ENCODE data around the gene SSBP4. TPM values are rescaled to one million over a fixed set of nuclear protein-coding genes. Genes with fewer than 3 reads are reported as not detected.
A peak's percentile ranks its signal among the peaks of the same experiment; 100 is the strongest.

SSBP4 gene
- total and polyA plus RNA-seq, 9 of the 15 experiments (the other 6 are each of a cell fraction or from before 2014, with no cell fraction given), result 1.1 to 189 (median 39.0) TPM

GRCh38 chr19:18433015-18433691 is 14.0 kb downstream of the SSBP4 start (continued):
- TF ChIP-seq ZNF395 (CRISPR knock-in tag; IDR thresholded peaks at IDR 0.05) (peak; percentile 79; the same call in 1 of the 2 replicates), RBBP5 (IDR thresholded peaks at IDR 0.05; ENCODE audit: borderline replicate concordance, insufficient read depth, low read length, poor library complexity, severe bottlenecking) (peak; percentile 28), MAX (CRISPR knock-in tag; IDR thresholded peaks at IDR 0.05) (peak; percentile 90), KAT7 (CRISPR knock-in tag; IDR thresholded peaks at IDR 0.05; ENCODE audit: borderline replicate concordance) (0 out of 2 replicates have a peak, but pooled peaks have one; percentile 39), ID3 (CRISPR knock-in tag; IDR thresholded peaks at IDR 0.05) (no peak), ID3 (tag; IDR thresholded peaks at IDR 0.05) (peak; percentile 66), FOXK1 (CRISPR knock-in tag; IDR thresholded peaks at IDR 0.05; ENCODE audit: borderline replicate concordance) (0 out of 2 replicates have a peak, but pooled peaks have one; percentile 51), RNF2 (IDR thresholded peaks at IDR 0.05) (peak; percentile 81), HNRNPH1 (optimal IDR thresholded peaks at IDR 0.05; ENCODE audit: low read depth, low read length) (peak; percentile 31), PHF8 (IDR thresholded peaks at IDR 0.05; ENCODE audit: borderline replicate concordance, low read length) (peak; percentile 25; the same call in 1 of the 2 replicates), IRF2 (CRISPR knock-in tag; IDR thresholded peaks at IDR 0.05) (no peak), DLX4 (CRISPR knock-in tag; IDR thresholded peaks at IDR 0.05) (no peak), POLR2A (conservative IDR thresholded peaks at IDR 0.05) (peak; percentile 69; the same call in 1 of the 2 replicates), NFRKB (IDR thresholded peaks at IDR 0.05; ENCODE audit: low read depth) (peak; percentile 74; the same call in 1 of the 2 replicates), TFAP4 (CRISPR knock-in tag; IDR thresholded peaks at IDR 0.05; ENCODE audit: borderline replicate concordance) (peak; percentile 69), ZNF592 (IDR thresholded peaks at IDR 0.05) (peak; percentile 94), MNT (conservative IDR thresholded peaks at IDR 0.05) (peak; percentile 74 to 89)

All from K562 (cell line).